Stimulated activated CD4-positive, alpha-beta T cell treated with anti-CD3 and anti-CD28 coated beads, Interleukin-15, amount 100 ng/mL, for 48 hours (primary cell): Measurements from ENCODE around the gene EIF4ENIF1.
"Not testable (repeated sequence)": the region's sequence is repeated elsewhere in the genome, so short reads cannot be mapped to it uniquely, and the experiment has no call there.

ENCODE experiments used
- DNase-seq, 2 donors: peaks; one replicate each; pipeline ENCODE4 v3.0.0-alpha.2; 2020; ENCODE audit warnings: low read depth in 2 of 2

Gene EIF4ENIF1

DNA sequence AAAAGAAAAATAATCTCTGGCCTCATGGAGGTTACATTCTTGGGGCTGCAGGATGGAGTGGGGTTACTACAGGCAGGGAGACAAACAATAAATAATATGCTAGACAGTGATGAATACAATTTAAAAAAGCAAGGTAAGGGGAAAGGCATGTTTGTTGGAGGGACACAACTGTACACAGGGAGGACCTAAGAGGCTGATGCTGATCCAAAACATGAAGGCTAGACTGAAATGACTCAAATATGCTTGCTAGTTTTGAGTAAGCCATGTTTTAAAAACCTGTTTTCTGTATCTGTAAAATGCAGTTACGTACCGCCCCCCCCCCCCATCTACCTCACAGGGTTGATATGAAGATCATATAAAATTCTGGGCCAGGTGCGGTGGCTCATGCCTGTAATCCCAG lies 44.0 kb downstream of the EIF4ENIF1 start:
- no peak for DNase-seq

DNA sequence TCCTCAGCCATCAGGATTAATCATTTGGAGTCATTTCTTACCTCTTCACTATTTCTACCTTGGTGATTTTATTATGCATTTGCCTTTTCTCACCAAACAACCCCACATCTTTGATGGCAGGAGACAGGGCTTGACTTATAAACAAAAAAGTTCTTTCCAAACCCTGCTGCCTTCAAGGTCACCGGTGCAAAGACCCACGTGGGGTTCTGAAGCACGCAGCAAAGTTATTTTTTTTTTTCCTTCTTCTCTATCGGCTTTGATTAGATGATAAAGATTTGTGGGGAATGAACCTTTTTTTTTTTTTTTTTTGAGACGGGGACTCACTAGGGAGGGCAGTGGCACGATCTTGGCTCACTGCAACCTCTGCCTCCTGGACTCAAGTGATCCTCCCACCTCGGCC lies 46.1 kb downstream of the EIF4ENIF1 start:
- DNase-seq, result no peak

DNA sequence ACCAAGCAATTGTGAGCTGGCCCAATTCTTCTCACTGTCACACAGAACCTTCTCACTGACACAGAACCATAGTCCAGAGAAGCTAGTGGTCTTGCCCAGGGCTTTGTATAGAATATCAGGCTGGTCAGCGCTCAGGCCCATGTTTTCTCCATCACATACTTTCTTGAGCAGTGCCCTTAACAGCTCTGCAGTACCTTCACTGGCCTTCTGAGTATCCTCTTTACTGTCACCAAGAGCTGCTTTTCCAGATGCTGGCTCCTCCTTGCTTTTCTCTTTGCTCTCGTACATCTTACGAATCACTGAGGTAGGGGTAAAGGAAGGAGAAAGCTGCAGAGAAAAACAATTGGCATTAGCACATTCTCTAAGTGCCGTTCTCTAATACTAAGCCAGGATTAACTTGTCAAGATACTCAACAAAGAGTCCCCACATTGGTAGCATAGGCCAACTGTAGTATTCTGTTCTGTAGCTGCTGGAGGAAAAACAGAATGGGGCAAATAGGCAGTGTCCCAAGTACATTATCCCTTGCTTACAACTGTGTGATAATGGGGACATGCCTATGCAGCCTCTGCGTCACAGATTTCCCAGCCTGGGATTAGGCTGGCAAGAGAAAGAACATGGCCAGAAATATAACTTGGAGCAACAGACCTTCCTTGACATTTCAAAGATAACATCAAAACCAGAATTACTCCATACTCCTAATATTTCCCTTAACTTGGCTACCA lies 46.7 kb downstream of the EIF4ENIF1 start:
- DNase-seq, result no peak

DNA sequence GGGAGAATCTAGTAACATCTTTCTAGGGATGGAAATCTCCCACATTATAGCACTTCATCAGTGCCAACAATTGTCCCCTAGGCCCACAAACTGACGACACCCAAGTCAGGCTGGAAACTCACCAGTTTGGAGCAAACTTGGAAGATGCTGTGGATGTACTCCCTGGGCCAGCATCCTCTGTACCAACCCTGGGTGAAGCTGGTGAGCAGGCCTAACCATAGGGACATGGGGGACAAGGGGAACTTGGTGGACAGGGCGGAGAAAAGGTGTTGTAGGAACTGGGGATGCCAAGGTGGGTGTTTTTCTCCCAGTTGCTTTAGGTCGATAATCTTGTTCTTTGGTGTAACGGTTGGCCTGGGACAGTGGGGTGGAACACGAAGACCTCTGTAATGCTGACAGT lies 48.0 kb downstream of the EIF4ENIF1 start:
- DNase-seq, result no peak

DNA sequence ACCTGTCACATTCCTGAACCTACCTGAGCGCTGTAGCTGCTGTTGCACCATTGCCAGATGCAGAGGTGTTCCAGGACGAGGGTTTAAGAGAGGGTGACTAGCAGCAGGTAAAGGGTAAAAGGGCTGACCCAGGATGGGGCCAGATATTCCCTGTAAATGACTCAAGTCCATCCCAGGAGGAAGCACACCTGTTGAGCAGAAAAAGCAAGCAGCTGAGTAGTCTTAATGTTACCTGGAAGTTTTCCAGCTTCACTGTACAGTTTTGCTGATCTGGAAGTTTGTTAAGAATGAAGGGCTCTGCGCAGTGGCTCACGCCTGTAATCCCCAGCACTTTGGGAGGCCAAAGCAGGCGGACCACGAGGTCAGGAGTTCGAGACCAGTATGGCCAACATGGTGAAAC lies 49.0 kb downstream of the EIF4ENIF1 start:
- no peak for DNase-seq

DNA sequence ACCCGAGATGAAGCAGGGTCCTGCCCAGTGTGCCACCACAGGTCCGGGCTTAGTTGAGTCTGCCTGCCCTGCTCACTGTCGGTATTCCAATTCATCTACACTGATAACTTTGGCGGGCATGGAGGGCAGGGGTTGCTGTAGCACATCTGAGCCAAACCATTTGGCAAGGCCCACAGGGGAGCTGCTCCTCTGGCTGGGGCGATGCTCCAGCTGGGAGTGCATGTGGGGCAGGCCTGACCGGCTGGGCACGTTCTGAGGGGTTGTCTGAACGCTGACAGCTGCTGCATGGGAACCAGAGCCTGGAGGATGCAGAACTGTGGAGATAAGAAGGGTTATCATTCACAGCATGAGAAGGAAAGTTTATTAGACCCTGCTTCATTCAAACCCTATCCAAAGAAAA lies 49.8 kb downstream of the EIF4ENIF1 start:
- no peak for DNase-seq

DNA sequence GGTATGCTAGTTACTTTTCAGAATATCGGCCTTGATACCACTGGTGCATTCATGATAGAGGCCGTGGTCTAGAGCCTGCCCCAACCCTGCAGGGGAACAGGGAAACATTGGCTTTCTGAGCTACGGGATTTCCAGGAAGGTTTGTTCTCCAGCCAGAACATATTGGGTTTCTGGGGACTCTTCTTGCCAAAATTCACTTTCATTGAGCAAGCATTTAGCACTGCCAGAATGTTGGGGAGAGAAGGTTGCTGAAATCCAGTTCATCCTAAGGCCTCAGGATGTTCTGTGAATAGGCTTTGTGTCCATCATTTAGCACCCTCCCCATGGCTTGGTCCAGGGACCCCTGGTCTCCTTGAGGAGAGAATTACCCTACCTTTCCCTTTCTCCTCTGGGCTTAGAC lies 53.5 kb downstream of the EIF4ENIF1 start:
- no peak for DNase-seq

DNA sequence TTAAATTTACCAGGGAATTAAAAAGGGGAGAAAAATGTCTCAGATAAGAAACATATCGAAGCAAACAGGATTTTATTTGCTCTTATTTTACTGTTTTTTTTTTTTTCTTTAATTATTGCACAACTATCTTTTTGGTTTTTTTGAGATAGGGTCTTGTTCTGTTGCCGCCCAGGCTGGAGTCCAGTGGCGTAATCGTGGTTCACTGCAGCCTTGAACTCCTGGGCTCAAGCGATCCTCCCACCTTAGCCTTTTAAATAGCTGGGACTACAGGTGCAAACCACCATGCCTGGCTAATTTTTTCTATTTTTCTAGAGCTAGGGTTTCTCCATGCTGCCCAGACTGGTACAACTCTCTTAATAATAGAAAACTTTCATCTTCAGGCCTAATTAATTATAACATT lies 57.7 kb downstream of the EIF4ENIF1 start:
- no peak for DNase-seq

DNA sequence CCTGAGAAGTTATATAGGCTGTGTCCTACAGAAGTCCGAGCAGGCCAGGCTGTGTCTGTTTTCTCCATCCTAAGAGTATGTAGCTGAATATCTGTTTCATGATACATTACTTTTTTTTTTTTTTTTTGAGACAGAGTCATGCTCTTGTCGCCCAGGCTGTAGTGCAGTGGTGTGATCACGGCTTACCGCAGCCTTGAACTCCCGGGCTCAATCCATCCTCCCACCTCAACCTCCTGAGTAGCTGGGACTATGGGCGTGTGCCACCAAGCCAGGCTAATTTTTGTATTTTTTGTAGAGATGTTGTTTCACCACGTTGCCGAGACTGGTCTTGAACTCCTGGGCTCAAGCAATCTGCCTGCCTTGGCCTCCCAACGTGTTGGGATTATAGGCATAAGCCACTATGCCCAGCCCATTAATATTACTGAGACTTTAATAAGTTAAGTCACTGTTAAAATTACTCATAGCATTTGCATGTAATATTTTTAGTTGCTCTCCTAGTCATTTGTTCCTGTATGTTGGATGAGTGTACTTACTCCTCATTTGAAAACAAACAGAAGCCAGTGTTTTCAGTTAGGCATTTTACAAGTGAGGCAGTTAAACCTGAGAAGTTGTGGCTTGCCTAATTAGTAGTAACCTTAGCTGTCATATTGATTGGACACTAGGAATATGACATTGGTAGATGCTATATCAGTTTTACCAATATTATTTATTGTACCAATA lies 64.2 kb downstream of the EIF4ENIF1 start:
- DNase-seq, result no peak

DNA sequence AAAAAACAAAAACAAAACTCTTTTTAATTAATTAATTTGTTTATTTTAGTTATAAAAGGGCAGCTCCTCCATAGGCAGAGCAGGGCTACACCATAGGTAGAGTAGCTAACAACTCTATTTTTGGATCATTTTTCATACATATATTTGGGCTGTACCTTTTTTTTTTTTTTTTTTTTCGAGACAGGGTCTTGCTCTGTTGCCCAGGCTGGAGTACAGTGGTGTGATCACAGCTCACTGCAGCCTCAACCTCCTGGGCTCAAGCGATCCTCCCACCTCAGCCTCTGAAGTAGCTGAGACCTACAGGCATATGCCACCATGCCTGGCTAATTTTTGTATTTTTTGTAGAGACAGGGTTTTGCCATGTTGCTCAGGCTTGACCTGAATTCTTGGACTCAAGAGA lies 87.3 kb downstream of the EIF4ENIF1 start:
- not testable (repeated sequence) for DNase-seq

DNA sequence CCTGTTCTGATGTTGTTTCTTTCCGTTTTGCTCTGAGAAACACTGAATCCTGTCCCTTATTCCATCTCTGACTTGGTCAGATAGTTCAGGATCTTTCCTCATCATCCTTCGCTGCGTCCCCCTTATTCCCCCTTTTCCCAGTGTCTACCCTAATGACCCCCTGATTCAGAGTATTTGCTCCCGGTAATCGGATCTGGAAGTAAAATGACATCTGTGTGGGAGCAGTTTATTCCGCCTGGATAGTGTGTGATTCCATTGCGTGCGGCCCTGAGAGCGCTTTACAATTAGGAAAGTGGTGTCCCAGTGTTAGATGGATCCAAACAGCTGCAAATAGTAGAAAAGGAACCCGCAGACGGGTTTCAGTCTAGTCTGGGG lies 89.6 kb downstream of the EIF4ENIF1 start:
- no peak for DNase-seq

DNA sequence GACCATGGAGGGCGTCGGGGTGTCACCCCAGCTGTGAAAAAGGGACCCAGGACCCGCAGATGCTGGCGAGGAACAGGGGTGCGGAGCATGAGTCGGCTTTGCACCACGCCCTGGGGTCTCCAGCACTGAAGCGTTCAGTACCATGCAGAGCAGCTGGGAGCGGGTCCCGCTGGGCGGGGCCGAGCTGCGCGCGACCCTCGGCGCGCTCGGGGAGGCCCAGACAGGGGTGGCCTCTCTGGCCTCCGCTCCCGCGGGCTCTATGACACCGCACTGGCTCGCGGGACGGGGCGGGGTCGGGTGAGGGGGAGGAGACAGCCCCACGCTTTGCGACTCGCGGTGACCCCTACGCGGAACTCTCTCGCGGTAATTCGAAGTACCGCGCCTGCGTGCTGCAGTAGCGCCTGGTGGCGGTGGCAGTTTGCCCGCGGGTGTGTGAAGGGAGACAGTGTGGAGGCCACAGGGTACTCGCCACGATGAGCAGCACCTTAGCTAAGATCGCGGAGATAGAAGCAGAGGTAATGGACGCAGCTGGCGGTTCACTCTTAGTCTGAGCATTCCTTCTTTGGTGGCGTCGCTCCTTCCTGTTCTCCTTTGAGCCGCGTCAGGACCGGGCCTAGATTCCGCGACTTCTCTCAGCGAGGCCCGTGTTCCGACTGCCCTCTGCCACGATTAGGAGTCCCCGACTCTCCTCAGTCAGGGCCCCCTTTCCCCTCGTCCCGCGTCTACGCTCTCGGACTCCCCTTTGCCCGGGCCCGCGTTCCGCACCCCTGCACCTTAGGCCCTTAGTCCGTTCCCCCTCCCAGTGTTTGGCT lies 90.2 kb downstream of the EIF4ENIF1 start, which contains the start of gene DRG1:
Gene DRG1 (plus strand): TSS at position 394 of the 812 bp plus-strand sequence. CDS start 80 bp downstream, at position 474.
- peak; percentile 94 to 98 for DNase-seq

DNA sequence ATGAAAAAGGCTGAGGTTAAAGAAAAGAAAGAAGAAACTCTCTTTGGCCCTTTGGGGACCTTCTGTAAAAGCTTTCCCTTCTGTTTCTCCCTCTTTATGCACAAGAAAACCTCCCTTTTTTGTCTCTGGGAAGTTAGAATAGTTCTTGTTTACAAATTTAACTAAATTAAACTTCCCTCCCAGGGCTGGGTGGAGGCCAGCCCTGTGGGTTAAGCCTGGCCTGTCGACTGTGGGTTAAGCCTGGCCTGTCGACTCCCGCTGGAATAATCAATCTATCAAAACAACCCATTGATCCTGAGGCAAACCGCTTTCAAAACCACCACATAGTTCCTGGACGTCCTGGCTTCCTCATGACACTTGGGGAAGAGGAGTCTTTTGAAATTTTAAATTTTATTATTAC lies 91.4 kb downstream of the EIF4ENIF1 start:
- DNase-seq, result no peak

DNA sequence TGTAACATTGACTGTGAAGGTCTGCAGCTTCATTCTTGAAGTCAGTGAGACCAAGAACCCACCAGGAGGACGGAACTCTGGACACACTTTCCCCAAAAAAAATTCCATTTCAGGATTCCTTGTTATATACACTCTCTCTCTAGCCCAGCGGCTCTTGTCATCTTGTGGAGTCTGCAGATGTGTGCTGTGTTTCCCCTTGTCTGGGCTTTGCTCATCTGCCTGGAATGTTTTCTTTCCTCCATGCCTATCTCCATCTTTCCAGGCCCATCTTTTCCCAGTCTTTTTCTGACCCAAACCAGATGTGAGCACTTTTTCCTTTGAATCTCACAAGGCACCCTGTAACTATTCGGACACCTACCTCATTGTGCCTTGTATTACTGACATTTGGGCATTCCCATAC lies 95.3 kb downstream of the EIF4ENIF1 start:
- no peak for DNase-seq

DNA sequence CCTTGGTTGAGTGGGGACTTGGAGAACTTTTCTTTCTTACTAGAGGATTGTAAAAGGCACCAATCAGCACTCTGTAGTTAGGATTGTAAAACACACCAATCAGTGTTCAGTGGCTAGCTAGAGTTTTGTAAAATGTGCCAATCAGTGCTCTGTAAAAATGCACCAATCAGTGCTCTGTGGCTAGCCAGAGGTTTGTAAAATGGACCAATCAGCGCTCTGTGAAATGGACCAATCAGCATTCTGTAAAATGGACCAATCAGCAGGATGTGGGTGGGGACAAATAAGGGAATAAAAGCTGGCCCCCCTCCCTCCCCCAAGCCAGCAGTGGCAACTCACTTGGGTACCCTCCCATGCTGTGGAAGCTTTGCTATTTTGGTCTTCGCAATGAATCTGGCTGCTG lies 95.7 kb downstream of the EIF4ENIF1 start:
- DNase-seq, result no peak
